ENCODE results near the gene FRMD4A. TPM values are rescaled to one million over a fixed set of nuclear protein-coding genes. Genes with fewer than 3 reads are reported as not detected.

The FRMD4A gene
- total RNA-seq, 4 donors from 2014 or later = 27.5 to 40.4 (median 33.0) TPM

GRCh38 chr10:13859979-13860654, 470.6 kb downstream of the FRMD4A start:
- intact Hi-C loops (cut with DNase I; ENCODE audit: low total_unique reads) = no loop called here
- TF ChIP-seq POLR2A (IDR thresholded peaks at IDR 0.05) = no peak
- TF ChIP-seq, protein P1, sequence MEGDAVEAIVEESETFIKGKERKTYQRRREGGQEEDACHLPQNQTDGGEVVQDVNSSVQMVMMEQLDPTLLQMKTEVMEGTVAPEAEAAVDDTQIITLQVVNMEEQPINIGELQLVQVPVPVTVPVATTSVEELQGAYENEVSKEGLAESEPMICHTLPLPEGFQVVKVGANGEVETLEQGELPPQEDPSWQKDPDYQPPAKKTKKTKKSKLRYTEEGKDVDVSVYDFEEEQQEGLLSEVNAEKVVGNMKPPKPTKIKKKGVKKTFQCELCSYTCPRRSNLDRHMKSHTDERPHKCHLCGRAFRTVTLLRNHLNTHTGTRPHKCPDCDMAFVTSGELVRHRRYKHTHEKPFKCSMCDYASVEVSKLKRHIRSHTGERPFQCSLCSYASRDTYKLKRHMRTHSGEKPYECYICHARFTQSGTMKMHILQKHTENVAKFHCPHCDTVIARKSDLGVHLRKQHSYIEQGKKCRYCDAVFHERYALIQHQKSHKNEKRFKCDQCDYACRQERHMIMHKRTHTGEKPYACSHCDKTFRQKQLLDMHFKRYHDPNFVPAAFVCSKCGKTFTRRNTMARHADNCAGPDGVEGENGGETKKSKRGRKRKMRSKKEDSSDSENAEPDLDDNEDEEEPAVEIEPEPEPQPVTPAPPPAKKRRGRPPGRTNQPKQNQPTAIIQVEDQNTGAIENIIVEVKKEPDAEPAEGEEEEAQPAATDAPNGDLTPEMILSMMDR (IDR thresholded peaks at IDR 0.05) = no peak
- WGBS, 2 donors = 71 to 75% methylated on average over 8 of the region's 8 CpGs
- no peak for DNase-seq (ENCODE audit: low spot score in 2 of 2)
- no peak overlapping the region for H3K4me3 ChIP-seq (ENCODE audit: low read depth, poor library complexity, severe bottlenecking)

DNA sequence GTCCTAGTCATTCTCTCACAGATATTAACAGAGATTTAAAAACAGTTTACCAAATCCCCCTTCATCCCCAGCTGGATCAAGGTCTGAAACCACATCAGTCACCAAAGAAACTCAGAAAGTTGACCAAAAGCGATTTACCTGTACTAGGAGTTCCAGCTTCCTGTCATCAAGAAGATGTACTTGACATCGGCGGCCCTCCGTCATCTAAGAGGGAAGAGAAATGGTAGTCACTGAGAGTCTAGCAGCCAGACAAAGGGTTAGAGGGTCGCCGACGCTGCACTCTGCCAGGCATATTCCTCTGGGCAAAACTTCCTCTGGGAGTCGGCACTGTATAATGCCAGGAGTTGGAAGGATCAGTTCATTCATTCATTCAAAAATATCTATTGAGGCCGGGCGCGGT, 472.0 kb downstream of the FRMD4A start:
- intact Hi-C loops (cut with DNase I; ENCODE audit: low total_unique reads) = no loop called here
- H3K4me3 ChIP-seq (ENCODE audit: low read depth, poor library complexity, severe bottlenecking) = no peak overlapping the region
- peak in 1 of 2 donors; percentile 69 for DNase-seq (ENCODE audit: low spot score in 2 of 2)
- TF ChIP-seq POLR2A (IDR thresholded peaks at IDR 0.05) = no peak
- WGBS, 2 donors = 94 to 96% methylated on average over 11 of the region's 11 CpGs

- TF ChIP-seq POLR2A (IDR thresholded peaks at IDR 0.05) = no peak
- TF ChIP-seq, protein P1 (IDR thresholded peaks at IDR 0.05) = no peak
- intact Hi-C loops (cut with DNase I; ENCODE audit: low total_unique reads) = no loop called here
- peak in 1 of 2 donors; percentile 42 for DNase-seq (ENCODE audit: low spot score in 2 of 2)
- 89 to 93% methylated on average over 4 of the region's 4 CpGs for WGBS, 2 donors
- H3K4me3 ChIP-seq (ENCODE audit: low read depth, poor library complexity, severe bottlenecking) = no peak overlapping the region
Observed at GRCh38 chr10:13857451-13857850, 473.3 kb downstream of the FRMD4A start.

DNA sequence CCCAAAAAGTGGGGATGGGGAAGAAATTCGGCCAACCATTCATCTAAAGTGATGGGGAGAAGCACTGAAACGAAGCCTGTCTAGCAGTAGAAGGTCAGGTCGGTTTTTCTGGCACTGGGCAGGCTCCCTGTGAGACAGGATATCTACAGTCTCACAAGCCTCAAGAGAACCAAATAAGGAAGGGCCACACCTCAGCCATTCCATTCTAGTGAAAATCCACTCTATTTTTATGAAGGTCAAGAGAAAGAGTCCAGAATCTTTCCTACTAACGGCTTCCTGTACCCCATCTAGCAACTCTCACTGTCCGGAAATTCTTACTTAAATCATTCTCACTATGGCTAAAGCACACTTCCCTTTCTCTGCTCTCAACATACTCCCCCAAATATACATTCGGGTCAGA, 476.9 kb downstream of the FRMD4A start:
- peak in 1 of 2 donors; percentile 68 for DNase-seq (ENCODE audit: low spot score in 2 of 2)
- no peak for TF ChIP-seq POLR2A (IDR thresholded peaks at IDR 0.05)
- TF ChIP-seq, protein P1 (IDR thresholded peaks at IDR 0.05) = no peak
- WGBS, 2 donors = 69% methylated on average over 6 of the region's 6 CpGs
- intact Hi-C loops (cut with DNase I; ENCODE audit: low total_unique reads) = no loop called here
- no peak overlapping the region for H3K4me3 ChIP-seq (ENCODE audit: low read depth, poor library complexity, severe bottlenecking)

DNA sequence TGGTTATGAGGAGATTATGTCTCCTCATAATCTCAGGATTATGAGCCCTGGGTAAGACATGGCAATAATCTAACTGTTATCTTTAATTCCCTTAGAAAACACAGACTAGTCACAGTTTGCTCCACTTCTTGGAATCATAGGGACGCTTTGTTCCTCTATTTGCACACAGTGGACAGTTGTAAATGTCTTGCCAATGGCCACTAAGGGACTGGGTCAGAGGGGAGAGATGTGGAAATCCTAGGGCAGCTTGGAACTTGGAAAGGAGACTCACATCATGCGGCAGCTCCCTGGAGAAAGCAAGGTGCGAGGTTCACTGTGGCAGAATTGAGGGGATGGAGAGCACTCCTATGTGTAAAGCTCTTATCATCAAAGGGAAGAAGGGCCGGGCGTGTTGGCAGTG, 477.9 kb downstream of the FRMD4A start:
- 92 to 94% methylated on average over 5 of the region's 5 CpGs for WGBS, 2 donors
- TF ChIP-seq, protein P1 (IDR thresholded peaks at IDR 0.05) = no peak
- TF ChIP-seq POLR2A (IDR thresholded peaks at IDR 0.05) = no peak
- intact Hi-C loops (cut with DNase I; ENCODE audit: low total_unique reads) = no loop called here
- peak in 1 of 2 donors; percentile 70 for DNase-seq (ENCODE audit: low spot score in 2 of 2)
- H3K4me3 ChIP-seq (ENCODE audit: low read depth, poor library complexity, severe bottlenecking) = no peak overlapping the region

DNA sequence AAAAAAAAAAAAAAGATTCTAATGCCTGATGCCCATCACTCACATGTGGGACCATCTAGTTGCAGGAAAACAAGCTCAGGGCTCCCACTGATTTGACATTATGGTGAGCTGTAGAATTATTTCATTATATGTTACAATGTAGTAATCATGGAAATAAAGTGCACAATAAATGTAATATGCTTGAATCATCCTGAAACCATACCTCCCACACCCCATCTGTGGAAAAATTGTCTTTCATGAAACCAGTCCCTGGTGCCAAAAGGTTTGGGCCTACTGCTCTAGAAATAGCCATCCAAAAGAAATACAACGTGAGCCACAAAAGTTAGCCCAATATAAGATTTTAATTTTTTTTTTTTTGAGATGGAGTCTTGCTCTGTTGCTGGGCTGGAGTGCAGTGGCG, 478.8 kb downstream of the FRMD4A start:
- intact Hi-C loops (cut with DNase I; ENCODE audit: low total_unique reads) = no loop called here
- TF ChIP-seq, protein P1 (IDR thresholded peaks at IDR 0.05) = no peak
- TF ChIP-seq POLR2A (IDR thresholded peaks at IDR 0.05) = no peak
- no peak for DNase-seq (ENCODE audit: low spot score in 2 of 2)
- no peak overlapping the region for H3K4me3 ChIP-seq (ENCODE audit: low read depth, poor library complexity, severe bottlenecking)
- WGBS, 2 donors = 91% methylated on average over 2 of the region's 2 CpGs
